GM20431 (cell line): ENCODE results near the gene COL4A2.

ENCODE experiments used
- in situ Hi-C: fragments of 300-500 bp; cut with MseI, MboI; formaldehyde crosslinking; loops from one replicate; pipeline ENCODE4 v1.15.0; 2020; ENCODE audit warnings: low sequenced_read_pairs; ENCODE audit not compliant: unreplicated experiment

The COL4A2 gene

DNA sequence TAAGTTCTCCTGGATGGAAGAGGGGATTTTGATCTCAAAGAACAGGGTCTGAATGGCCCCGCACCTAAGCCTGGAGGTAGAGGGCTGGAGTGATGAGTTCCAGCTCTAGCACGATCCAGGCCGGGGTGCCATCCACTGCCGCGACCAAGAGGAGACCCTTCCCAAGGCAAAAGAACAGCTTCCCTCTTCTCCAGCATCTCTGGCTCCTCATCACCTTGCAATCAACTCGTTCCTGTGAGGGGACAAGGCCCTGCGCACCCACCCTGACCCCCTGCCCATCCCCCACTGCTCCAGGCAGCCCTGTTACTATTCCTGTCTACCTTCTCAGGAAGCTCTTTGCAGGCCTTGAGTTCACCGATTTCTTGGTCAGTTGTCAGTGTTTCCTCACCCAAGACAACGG, 17.9 kb upstream of the COL4A2 start:
- in situ Hi-C loops: no loop called here

DNA sequence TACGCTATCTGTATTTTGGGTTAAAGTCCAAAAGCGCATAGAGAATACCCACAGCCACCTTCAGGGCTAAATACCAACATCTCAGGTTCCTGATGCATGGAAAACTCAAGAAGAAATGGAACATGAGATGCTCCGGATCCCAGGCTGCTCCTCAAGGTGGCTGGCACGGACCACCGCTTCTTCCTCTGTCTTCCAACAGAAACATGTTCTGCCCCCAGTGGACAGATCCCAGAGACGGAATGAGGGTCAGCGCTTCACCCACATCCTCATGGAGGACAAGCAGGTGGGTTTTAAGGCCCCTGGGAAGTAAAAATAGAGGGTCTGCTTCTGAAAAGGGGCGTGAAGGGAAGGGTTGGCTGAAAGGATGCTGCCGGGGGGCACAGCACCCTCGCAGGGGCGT, 17.4 kb upstream of the COL4A2 start:
- in situ Hi-C loops: no loop called here

DNA sequence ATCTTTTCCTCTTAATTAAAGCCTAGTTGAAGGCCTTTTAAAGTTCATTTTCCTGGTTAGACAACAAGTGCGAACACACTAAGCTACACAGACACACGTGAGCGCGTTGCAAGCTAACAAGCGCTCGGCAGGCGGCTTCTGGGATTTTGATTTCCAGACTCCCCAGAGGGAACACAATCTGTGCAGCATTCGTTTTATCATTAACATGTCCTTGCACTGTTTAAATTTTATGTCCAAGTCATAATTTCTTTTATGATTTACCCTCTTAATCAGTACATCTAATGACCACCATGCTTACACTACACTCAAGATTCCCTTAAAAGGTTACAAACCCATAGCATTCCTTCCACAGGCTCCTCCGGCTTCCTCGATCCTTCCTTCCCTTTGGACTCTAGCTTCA, 16.9 kb upstream of the COL4A2 start:
- in situ Hi-C loops: no loop called here

DNA sequence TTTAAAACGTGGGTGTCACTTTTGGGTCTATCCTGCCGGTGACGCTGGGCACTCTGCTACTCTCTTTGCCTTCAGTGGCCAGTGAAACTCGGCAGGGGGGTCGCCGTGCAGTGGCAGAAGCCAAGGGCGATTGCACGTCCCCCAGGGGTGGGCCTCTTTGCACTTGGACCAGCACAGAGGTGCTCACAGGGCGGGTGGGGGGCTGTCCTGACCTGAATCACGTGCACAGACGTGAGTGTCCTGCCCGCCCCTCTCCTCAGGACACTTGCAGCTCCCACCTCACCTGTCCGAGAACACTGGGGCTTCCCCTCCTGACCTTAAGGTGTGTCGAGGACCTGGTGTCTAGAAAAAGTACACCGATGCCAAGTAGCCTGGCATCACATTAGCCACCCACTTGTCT, 16.3 kb upstream of the COL4A2 start:
- in situ Hi-C loops: no loop called here

DNA sequence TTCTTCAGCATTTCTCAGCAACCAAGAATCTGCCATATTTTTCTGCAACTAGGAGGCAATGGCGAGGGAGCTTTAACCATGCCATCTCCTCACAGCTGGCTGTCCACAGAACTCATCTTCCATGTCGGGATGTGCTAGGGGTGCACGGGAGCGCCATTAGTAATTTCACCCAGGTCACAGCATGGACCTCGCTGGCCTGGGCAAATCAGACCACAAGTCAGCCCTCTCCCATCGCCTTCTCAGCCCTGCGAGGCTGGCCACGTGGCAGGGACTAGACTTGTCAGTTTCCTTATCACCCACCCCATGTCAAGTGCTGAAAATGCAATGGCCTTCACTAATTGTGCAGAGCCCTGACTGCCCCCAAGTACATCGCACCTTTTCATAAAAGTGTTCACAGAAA, 15.8 kb upstream of the COL4A2 start:
- in situ Hi-C loops: no loop called here

DNA sequence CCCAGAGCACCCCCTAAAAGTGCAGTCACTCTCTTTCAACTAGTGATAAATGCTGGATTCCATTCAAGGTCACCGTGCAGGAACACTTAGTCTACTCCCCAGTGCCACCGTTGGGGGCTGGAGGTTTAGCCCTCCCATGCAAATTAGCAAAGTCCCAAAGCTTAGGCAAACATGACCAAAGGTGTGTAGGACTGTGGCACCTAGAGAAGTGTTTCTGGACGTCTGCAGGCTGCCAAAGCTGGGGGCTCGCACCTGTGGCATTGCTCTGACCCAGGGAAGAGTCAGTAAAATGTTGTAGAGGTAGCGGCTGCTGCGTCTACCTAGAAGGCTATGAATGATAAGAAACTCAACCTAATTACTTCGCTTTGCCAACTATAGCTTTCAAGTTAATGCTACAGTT, 14.0 kb upstream of the COL4A2 start:
- in situ Hi-C loops: no loop called here

DNA sequence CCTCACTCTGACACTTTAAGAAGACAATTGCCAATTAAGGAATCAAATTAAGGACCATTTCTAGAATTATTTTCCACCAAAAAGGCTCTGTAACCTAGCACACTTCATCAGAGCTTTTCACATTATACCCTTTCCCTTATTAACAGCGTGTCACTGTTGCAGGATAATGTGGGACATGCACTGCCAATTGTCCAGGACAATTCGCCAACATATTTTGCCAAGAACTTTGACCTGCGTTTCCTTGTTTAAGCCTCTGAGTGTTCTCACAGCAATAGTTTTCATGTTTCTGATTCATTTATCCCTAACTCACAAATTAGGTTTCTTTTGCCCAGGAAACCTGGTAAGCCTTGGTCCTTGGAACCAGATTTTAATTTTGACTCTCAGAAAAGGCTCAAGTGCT, 13.4 kb upstream of the COL4A2 start:
- in situ Hi-C loops: no loop called here

DNA sequence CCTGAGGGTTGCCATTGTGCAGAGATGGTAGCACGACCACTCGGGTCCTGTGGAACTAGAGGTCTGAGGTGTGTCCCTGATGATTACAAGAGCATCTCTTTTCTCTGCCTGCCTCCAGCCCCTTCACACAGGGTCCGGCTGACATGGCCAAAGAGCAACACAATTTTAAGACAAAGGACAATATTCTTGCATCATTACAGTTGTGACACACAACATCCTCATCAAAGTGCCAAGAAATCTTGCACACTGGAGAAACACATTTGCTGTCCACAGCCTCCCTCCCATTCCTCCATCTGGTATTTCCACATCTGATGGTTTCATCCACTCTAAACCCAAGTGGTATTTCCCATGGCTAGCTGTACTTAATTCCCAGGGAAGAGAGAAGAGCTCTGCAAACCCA, 12.9 kb upstream of the COL4A2 start:
- in situ Hi-C loops: no loop called here

DNA sequence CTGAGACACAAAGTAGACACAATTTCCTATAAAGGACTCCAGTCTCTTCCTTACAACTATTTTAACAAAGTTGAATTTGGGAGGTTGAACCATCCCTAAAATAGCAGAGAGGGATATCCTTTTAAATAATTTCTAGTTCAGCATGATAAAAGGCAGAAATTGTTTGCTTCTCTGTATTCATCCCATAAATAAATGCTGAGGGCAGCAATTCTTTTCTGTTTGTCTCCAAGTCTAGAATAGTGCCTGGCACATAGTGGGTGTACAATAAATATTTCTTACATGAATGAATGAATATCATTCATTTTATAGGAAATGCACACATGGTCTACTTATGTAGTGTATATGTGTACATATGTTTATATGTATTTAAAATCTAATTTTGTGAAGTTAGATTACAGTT, 12.5 kb upstream of the COL4A2 start:
- in situ Hi-C loops: no loop called here

DNA sequence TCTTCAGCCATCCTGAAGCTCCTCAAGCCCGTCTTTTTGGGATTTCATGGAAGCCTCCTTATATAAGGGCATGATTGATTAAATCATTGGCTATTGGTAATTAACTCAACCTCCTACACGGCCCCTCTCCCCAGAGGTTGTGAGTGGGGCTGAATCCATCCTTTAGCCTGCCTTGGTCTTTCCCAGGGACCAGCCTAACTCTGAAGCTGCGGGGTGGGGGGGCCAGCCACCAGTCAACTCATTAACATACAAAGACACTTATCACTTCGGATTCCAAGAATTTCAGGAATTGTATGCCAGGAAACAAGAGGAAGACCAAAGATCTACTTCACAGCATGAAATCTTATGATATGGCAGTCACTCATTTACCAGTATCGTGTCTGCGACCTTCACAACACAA, 10.1 kb upstream of the COL4A2 start:
- in situ Hi-C loops: no loop called here

DNA sequence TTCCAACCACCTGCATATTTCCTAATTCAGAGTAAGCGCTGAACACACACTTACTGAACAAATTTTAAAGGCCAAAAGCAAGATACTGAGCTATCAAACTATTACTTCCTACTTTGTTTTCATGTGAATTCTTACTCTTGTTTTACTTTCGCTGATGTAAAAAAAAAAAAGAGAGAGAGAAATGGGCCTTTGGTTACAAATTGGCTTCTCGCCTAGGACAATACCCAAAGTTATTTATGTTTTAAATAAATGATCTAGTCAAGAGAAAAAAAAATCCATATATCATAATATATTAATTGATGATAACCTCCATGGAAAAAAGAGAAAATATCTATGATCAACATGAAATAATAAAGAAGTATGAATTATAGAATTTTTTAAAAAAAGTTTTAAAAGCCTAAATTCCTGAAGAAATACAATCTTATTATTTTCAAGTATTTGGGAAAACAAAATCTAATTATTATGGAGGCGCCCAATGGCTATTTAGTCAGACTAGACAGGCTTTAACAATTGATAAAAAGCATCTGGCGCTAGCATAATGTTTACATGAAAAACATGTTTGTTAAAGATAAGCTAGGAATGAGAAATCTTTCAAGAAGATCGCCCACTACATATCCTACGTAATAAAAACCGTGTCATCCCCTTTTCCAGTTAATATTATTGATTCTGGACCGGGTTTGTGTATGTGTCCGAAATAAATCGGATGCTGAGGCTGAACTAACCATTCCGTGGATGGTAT, 9.1 kb upstream of the COL4A2 start:
- in situ Hi-C loops: no loop called here

DNA sequence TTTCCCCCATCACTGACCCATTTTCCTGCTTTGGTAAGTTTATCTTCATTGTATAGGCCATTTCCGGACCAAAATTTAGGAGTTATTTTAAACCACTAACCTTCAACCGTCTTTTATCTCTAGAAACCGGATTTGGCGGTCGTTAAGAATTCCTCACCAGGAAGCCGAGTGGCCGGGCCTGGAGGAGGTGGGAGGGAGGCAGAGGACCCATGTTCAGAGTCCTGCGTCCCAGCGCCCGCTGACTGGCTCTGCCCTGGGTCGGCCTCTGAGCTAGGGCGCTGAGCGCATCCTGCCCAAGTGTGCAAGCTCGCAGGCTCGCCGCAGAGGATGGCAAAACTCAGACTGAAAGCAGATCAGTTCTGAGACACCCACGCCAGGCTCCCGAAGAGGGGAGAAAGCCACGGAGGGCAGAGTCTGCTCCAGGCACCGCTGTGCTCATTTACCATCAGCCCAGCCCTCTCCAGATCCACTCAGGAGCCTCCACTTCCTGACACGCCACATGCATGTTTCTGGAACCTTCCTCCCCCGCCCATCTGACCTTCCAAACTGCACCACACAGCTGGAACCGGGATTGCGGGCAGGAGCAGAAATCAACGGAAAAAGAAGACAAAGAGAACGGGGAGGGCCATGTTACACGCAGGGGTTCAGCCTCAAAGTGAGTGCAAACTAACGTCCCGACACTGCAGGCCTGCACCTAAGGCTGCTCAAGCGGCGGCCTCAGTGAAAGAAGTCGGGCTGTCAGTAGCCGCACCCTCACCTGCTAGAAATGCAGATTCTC, 8.4 kb upstream of the COL4A2 start:
- in situ Hi-C loops: no loop called here

DNA sequence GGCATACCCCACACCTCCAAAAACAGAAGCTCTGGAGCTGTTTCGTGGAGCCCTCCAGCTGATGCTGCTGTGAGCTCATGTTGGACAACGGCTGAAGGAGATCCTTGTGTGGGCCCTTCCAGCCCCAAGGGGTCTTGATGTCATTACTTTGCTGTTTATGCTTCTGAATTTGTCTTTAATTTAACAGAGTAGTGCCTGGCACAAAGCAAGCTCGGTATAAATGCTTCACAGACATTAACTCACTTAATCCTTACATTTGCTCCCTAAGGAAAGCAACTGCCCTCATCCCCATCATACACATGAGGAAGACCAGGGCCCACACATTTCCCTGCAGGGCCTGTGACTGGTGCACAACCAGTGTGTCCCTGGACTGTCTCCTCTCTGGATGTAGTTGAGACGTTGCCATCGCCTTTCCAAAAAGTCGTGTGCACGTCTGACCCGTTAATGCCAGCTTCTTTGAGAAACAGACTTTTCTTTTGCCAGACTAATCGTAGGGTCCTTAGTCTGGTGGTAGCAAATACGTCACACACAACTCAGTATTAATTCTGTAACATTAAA, 7.7 kb upstream of the COL4A2 start:
- in situ Hi-C loops: no loop called here

DNA sequence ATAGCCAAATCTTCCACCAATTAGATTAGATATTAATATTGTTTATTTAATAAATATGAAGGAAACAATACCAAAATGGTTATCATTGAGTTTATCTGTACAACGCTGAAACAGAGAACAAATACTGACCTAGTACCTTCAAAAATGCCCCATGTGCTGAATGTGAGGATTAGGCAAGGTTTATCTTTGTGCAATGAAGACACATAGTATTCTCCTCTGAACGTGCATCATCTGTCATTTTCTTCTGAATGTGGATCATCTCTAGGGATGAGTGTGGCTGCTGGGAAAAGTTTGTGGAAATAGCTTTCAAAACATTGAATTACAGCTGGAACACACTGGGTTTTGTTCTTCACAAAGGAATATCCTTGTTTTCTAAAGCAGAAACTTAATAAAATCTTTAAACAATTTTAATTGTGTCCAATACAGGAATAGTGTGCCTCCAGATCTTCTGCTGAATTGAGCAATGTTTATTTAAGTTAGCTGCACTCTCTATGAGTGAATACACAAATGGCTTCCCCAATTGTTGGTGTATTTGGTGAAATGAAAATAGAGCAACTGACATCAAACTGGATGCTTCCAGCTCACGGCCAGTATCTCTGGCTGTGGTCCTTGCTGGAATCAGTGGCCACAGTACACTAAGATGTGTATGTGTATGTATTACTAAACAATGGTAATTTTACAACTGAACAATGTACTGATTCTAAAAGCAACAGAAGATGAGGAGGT, 6.8 kb upstream of the COL4A2 start:
- in situ Hi-C loops: no loop called here

DNA sequence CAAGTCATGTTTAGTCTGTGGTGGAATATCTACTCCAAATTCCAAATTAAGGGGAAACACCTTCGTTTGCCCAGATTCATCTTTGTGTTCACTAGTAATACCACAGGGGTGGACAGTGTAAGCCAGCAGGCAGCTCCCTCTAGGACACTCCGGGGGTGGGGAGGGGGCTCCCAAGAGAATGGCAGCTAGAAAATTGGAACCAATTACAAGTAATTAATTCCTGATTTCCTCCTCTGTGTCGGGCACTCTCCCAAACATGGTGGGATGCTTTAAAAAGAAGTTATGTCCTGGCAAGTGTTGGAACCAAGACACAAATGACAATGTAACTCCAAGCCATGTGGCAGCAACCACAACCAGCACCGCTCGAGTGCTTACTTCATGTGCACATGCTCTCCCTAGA, 6.0 kb upstream of the COL4A2 start:
- in situ Hi-C loops: no loop called here

DNA sequence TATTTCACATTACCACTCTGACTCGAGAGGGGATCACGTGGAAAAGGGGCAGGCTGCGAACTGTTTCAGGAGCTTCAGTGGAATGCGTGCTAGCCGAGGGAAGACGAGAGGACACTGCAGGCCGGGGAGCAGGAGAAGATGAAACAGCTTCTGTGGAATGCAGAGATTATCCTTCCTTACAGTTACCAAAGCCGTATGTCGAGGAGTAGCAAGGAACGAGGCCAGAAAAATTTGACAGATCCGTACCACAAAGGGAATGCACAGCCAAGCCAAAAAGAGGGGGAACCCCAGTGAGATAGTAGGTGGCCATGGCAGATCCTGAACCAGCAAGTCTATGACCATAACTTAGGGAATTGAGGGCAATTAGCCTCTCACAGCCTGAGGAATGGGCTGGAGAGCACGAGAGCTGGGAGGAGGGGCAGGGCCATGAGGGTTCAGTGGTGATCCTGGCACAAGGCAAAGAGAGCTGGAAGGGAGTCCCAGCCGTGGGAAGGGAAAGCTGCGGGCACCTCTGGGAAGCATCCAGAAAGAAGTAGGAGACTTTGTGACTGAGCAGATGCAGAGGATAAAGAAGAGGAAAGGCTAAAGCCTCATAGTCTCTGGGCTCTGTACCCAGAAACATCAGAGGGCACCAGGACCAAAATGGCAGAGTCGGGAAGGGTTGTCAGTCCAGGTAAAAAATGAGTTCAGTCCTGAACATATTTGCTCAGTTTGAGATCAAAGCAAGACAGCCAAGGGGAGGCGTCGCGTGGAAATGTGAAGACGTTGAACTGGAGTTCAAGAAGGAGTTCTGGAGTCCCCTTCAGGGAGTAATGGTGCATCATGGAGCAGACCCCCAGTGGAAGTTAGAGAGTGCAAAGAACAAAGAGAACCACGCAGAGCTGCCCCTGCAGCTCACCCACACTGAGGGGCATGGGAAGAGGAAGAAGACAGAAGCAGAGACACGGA, 5.2 kb upstream of the COL4A2 start:
- in situ Hi-C loops: no loop called here

DNA sequence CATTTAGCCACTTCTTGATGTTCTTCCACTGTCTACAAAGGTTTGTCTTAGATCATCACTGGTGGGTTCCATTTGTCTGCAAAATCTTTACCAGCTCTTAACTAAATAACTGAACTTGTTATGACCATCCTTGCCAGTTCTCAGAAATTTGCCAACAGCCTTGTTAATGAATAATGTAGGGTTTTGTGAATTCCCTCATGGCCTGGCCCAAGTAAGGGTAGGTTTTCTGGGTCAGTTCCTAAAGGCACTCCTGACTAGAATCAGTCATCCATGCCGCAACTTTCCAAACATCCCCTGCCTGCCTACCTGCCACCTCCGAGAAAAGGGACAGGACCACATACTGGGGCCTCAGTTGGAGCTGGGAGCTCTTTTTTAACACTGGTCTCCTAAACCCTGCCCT, 4.1 kb upstream of the COL4A2 start:
- in situ Hi-C loops: no loop called here

DNA sequence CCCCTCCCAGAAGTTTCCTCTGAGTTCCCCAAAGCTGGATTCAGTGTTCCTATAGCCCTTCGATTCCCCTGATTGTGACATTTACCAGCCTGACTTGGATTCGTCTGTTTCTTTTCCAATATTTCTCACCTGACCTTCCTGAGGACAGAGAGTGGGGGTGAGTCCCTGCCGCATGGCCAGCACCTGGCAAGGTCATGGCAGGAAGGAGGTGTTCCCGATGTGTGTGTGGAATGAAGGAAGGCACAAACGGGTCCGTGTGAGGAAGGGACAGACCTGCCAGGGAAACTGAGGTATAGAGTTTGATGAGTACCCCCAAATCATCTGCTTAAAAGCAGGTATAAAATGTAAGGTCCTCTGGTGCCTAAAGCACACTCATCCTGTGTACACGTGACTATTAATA, 3.4 kb upstream of the COL4A2 start:
- in situ Hi-C loops: no loop called here

DNA sequence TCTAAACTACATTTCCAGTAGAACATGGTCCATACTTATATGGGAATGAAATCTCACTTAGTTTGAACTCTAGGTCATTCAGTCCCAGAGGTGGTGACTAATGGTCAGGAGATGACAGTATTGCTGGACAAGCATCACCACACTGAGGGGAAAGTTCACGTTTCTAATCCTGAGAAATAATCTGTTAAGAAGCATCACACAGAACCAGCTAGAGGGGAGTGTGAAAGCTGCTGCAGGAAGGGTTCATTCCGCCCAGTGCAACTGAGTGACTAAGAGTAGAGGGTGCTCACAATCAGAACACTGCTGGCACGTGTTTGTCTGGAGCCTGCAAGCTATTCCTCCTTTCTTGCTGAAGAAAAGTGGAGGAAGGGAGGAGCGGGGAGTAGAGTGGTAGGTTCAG, 2.8 kb upstream of the COL4A2 start:
- in situ Hi-C loops: no loop called here

DNA sequence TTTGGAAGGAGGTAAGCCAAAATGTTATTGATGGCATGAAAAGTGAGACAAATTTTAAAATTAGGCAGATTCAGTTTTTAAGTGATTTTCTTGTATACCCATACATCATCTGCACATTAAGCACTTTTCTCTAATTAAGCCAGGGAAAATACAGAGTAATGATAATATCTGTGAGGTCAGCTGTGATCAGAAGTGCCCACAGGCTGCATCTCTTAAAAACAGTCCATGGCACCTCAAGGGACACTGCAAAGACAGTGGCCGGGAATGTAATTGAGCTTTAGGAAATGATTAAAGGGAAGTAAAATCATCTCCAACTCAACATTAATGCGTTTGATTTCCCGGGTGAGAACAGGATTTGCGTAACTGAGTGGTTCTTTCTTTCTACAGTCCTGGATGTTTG, 2.1 kb upstream of the COL4A2 start:
- in situ Hi-C loops: no loop called here
